Osteocyte (in vitro differentiated cells): ENCODE data around the gene MDM4. TPM values are rescaled to one million over a fixed set of nuclear protein-coding genes. Genes with fewer than 3 reads are reported as not detected.
"Not testable (repeated sequence)": the region's sequence is repeated elsewhere in the genome, so short reads cannot be mapped to it uniquely, and the experiment has no call there.

ENCODE experiments used
- DNase-seq: peaks from one replicate; pipeline ENCODE4 v3.0.0; 2021; ENCODE audit warnings: mixed read lengths; ENCODE audit not compliant: unreplicated experiment; ENCODE audit errors: extremely low spot score
- H3K27ac Mint-ChIP-seq: one replicate; pipeline ENCODE4 v1.8.0; 2021; ENCODE audit warnings: mild to moderate bottlenecking, mixed read lengths; ENCODE audit not compliant: unreplicated experiment
- H3K27me3 Mint-ChIP-seq: one replicate; pipeline ENCODE4 v1.8.0; 2021; ENCODE audit warnings: mixed read lengths; ENCODE audit not compliant: unreplicated experiment
- H3K36me3 Mint-ChIP-seq: one replicate; pipeline ENCODE4 v1.8.0; 2021; ENCODE audit warnings: mixed read lengths; ENCODE audit not compliant: unreplicated experiment
- H3K4me1 Mint-ChIP-seq: one replicate; pipeline ENCODE4 v1.8.0; 2021; ENCODE audit warnings: mixed read lengths; ENCODE audit not compliant: unreplicated experiment
- H3K4me3 Mint-ChIP-seq: one replicate; pipeline ENCODE4 v1.8.0; 2021; ENCODE audit warnings: mild to moderate bottlenecking, moderate library complexity, mixed read lengths; ENCODE audit not compliant: unreplicated experiment
- H3K9me3 Mint-ChIP-seq: one replicate; pipeline ENCODE4 v1.8.0; 2021; ENCODE audit warnings: mixed read lengths; ENCODE audit not compliant: unreplicated experiment
- total RNA-seq: library from RNA; stranded (reverse); gene quantifications from 2 replicates; pipeline ENCODE4 v1.2.1, GENCODE V29; 2021
- TF ChIP-seq, protein P1 (sequence below): fragments of 200-600 bp; sonication (generic); IDR thresholded peaks from 2 replicates; pipeline ENCODE4 v1.5.0; 2021; ENCODE audit warnings: antibody characterized with exemption, mild to moderate bottlenecking, moderate library complexity

MDM4 gene
- total RNA-seq, 1 donor from 2014 or later: 77.3 TPM

DNA sequence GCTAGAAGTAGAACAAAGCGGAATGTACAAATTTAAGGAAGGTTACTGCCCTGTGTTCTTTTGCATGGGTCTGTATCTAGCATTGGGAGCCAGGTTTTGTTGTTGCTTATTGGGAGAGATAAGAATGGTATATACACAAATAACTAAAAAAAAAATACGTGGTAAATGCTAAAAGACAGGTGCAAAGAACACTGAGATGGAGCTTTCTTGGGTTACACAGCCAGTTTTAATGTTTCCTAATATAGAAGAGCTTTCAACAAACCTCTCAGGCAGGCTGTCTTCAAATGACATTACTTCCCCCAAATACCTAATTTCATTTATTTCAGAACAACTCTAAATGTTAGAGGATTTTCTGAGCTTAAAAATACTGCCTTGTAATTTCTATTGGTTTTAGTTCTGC, 1.4 kb upstream of the MDM4 start:
- H3K27me3 Mint-ChIP-seq: no peaks in the 10 kb centered on the region
- peaks cover 23% of the 10 kb centered on the region for H3K4me1 Mint-ChIP-seq
- no peak for DNase-seq
- H3K4me3 Mint-ChIP-seq: no peak overlapping the region
- no peaks in the 10 kb centered on the region for H3K9me3 Mint-ChIP-seq
- H3K36me3 Mint-ChIP-seq: peaks cover 6% of the 10 kb centered on the region
- no peak overlapping the region for H3K27ac Mint-ChIP-seq
- TF ChIP-seq, protein P1, sequence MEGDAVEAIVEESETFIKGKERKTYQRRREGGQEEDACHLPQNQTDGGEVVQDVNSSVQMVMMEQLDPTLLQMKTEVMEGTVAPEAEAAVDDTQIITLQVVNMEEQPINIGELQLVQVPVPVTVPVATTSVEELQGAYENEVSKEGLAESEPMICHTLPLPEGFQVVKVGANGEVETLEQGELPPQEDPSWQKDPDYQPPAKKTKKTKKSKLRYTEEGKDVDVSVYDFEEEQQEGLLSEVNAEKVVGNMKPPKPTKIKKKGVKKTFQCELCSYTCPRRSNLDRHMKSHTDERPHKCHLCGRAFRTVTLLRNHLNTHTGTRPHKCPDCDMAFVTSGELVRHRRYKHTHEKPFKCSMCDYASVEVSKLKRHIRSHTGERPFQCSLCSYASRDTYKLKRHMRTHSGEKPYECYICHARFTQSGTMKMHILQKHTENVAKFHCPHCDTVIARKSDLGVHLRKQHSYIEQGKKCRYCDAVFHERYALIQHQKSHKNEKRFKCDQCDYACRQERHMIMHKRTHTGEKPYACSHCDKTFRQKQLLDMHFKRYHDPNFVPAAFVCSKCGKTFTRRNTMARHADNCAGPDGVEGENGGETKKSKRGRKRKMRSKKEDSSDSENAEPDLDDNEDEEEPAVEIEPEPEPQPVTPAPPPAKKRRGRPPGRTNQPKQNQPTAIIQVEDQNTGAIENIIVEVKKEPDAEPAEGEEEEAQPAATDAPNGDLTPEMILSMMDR: no peak

DNA sequence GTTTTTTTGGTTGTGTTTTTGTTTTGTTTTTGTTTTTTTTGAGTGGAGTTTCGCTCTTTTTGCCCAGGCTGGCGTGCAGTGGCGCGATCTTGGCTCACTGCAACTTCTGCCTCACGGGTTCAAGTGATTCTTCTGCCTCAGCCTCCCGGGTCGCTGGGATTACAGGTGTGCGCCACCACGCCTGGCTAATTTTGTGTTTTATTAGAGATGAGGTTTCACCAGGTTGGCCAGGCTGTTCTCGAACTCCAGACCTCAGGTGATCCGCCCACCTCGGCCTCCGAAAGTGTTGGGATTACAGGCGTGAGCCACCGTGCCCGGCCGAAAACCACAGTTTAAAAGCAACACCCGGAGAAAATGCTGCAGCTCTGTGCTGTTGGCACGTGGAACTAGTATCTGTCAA, 1.2 kb downstream of the MDM4 start:
- Mint-ChIP-seq H3K27ac (peak overlapping the region; percentile 50), H3K4me1 (peaks cover 37% of the 10 kb centered on the region), H3K4me3 (peak overlapping the region; percentile 68)
- not testable (repeated sequence) for H3K36me3 Mint-ChIP-seq, H3K9me3 Mint-ChIP-seq, DNase-seq, H3K27me3 Mint-ChIP-seq

GRCh38 chr1:204520834-204521709, 4.9 kb downstream of the MDM4 start:
- Mint-ChIP-seq H3K4me3 (no peak overlapping the region), H3K4me1 (peaks cover 42% of the 10 kb centered on the region), H3K27ac (peak overlapping the region; percentile 72), H3K9me3 (no peaks in the 10 kb centered on the region), H3K36me3 (peaks cover 19% of the 10 kb centered on the region), H3K27me3 (no peaks in the 10 kb centered on the region)
- no peak for DNase-seq
- TF ChIP-seq, protein P1: no peak

GRCh38 chr1:204521941-204522521, 5.8 kb downstream of the MDM4 start:
- H3K4me3 Mint-ChIP-seq, H3K27ac Mint-ChIP-seq, H3K27me3 Mint-ChIP-seq, H3K9me3 Mint-ChIP-seq, DNase-seq: not testable (repeated sequence)
- peaks cover 25% of the 10 kb centered on the region for H3K36me3 Mint-ChIP-seq
- H3K4me1 Mint-ChIP-seq: peaks cover 40% of the 10 kb centered on the region

GRCh38 chr1:204523605-204524215, 7.5 kb downstream of the MDM4 start:
- peaks cover 28% of the 10 kb centered on the region for H3K36me3 Mint-ChIP-seq
- no peak for DNase-seq
- H3K4me1 Mint-ChIP-seq: peaks cover 27% of the 10 kb centered on the region
- no peaks in the 10 kb centered on the region for H3K9me3 Mint-ChIP-seq
- no peaks in the 10 kb centered on the region for H3K27me3 Mint-ChIP-seq
- H3K4me3 Mint-ChIP-seq: no peak overlapping the region
- TF ChIP-seq, protein P1: no peak
- H3K27ac Mint-ChIP-seq: peak overlapping the region; percentile 3

DNA sequence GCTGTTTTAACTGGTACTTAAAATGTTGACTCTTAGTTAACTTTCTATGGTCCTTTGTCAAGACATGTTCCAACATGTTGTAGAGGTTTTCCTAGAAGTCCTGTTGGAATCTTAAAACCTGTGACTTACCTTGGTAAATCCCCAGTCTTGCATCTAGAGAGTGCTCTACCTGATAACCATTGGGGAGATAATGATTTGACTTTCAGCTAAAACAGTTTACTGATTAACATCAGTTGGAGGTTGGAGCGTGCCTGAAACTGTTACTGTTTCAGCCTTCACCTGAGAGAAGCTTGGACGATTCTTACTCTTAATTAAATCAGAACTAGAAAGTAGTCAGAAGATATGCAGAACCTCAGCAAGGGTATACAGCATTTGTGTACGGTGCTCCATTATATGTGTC, 8.8 kb downstream of the MDM4 start:
- no peak overlapping the region for H3K27ac Mint-ChIP-seq
- H3K36me3 Mint-ChIP-seq: peaks cover 32% of the 10 kb centered on the region
- peaks cover 18% of the 10 kb centered on the region for H3K4me1 Mint-ChIP-seq
- no peaks in the 10 kb centered on the region for H3K9me3 Mint-ChIP-seq
- H3K27me3 Mint-ChIP-seq: no peaks in the 10 kb centered on the region
- TF ChIP-seq, protein P1: no peak
- H3K4me3 Mint-ChIP-seq: no peak overlapping the region
- no peak for DNase-seq
